Measurements from ENCODE around the gene PPFIA1.

Gene PPFIA1

GRCh38 chr11:70299636-70300035 is 29.1 kb downstream of the PPFIA1 start:
- no peak for TF ChIP-seq CTCF (conservative IDR thresholded peaks at IDR 0.05; ENCODE audit: low read depth)
- CTCF ChIA-PET, result no interaction called here
- DNase-seq (ENCODE audit: low spot score), result no peak
- POLR2A ChIA-PET (ENCODE audit: low non-redundant PET), result no interaction called here
- no peak overlapping the region for H3K27ac ChIP-seq

- ChIA-PET POLR2A (ENCODE audit: low non-redundant PET) (no interaction called here), CTCF (interaction anchor here (0.6 kb wide), 1 partner anchor 351 kb away, joined by 3 read pairs; no protein-coding TSS in a partner anchor)
- no peak for TF ChIP-seq CTCF (conservative IDR thresholded peaks at IDR 0.05; ENCODE audit: low read depth)
- no peak for DNase-seq (ENCODE audit: low spot score)
- H3K27ac ChIP-seq, result no peak overlapping the region
These were observed 30.7 kb downstream of the PPFIA1 start for GRCh38 chr11:70301191-70301590.

- no peak overlapping the region for H3K27ac ChIP-seq
- POLR2A ChIA-PET (ENCODE audit: low non-redundant PET), result no interaction called here
- no peak for DNase-seq (ENCODE audit: low spot score)
- CTCF ChIA-PET, result interaction anchor here (0.6 kb wide), 1 partner anchor 351 kb away, joined by 3 read pairs; no protein-coding TSS in a partner anchor
- no peak for TF ChIP-seq CTCF (conservative IDR thresholded peaks at IDR 0.05; ENCODE audit: low read depth)
These were observed 31.4 kb downstream of the PPFIA1 start for GRCh38 chr11:70301721-70302418.

- no peak for TF ChIP-seq CTCF (conservative IDR thresholded peaks at IDR 0.05; ENCODE audit: low read depth)
- ChIA-PET POLR2A (ENCODE audit: low non-redundant PET) (no interaction called here), CTCF (no interaction called here)
- H3K27ac ChIP-seq, result no peak overlapping the region
- DNase-seq (ENCODE audit: low spot score), result no peak
These were observed 31.9 kb downstream of the PPFIA1 start for GRCh38 chr11:70302419-70302752.

- DNase-seq (ENCODE audit: low spot score), result no peak
- POLR2A ChIA-PET (ENCODE audit: low non-redundant PET), result no interaction called here
- H3K27ac ChIP-seq, result no peak overlapping the region
- no peak for TF ChIP-seq CTCF (conservative IDR thresholded peaks at IDR 0.05; ENCODE audit: low read depth)
- CTCF ChIA-PET, result no interaction called here
These were observed 32.6 kb downstream of the PPFIA1 start for GRCh38 chr11:70303070-70303469.

GRCh38 chr11:70304208-70304603 is 33.7 kb downstream of the PPFIA1 start:
- ChIA-PET POLR2A (ENCODE audit: low non-redundant PET) (no interaction called here), CTCF (no interaction called here)
- TF ChIP-seq CTCF (conservative IDR thresholded peaks at IDR 0.05; ENCODE audit: low read depth), result no peak
- no peak for DNase-seq (ENCODE audit: low spot score)
- H3K27ac ChIP-seq, result no peak overlapping the region

All from RWPE1 (cell line).